Measurements from ENCODE around the gene AMHR2. TPM values are rescaled to one million over a fixed set of nuclear protein-coding genes. Genes with fewer than 3 reads are reported as not detected.
"Not testable (repeated sequence)": the region's sequence is repeated elsewhere in the genome, so short reads cannot be mapped to it uniquely, and the experiment has no call there.

AMHR2 gene
- total and polyA plus RNA-seq, 2 experiments from 2014 or later: not detected

DNA sequence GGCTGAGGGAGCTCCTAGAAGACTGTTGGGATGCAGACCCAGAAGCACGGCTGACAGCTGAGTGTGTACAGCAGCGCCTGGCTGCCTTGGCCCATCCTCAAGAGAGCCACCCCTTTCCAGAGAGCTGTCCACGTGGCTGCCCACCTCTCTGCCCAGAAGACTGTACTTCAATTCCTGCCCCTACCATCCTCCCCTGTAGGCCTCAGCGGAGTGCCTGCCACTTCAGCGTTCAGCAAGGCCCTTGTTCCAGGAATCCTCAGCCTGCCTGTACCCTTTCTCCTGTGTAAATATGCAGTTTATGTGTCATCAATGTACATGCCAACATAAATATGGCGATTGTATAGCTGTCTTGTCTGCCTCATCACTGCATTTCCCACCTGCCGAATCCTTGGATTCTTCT lies 7.5 kb downstream of the AMHR2 start:
- Histone ChIP-seq H4K20me1 (ENCODE audit: insufficient read depth) (no peaks in the 10 kb centered on the region), H3K79me2 (ENCODE audit: insufficient read depth) (no peaks in the 10 kb centered on the region), H3K4me3 (no peak overlapping the region), H3K9ac (no peak overlapping the region), H3K27me3 (replicated peaks; ENCODE audit: insufficient read depth) (no peaks in the 10 kb centered on the region), H3K9me3 (ENCODE audit: low read depth) (no peaks in the 10 kb centered on the region), H3K36me3 (ENCODE audit: low read depth) (no peaks in the 10 kb centered on the region), H3K4me2 (ENCODE audit: unreplicated experiment) (no peak overlapping the region), H3K27ac (no peak overlapping the region), H3K9me2 (ENCODE audit: insufficient read depth) (no peaks in the 10 kb centered on the region), H3F3A (ENCODE audit: insufficient read depth) (peaks cover 6% of the 10 kb centered on the region), H2AFZ (no peak overlapping the region), H3K4me1 (ENCODE audit: insufficient read depth) (peaks cover 5% of the 10 kb centered on the region)
- WGBS, 2 experiments (ENCODE audit: low coverage in 1 of 2, low lambda C conversion rate in 2 of 2, missing lambda C conversion rate in 2 of 2): 70% methylated on average over 7 of the region's 7 CpGs
- TF ChIP-seq EZH2phosphoT487 (IDR thresholded peaks at IDR 0.05; ENCODE audit: insufficient read depth, low read depth) (no peak), EZH2 (IDR thresholded peaks at IDR 0.05; ENCODE audit: insufficient read depth, poor library complexity, severe bottlenecking) (no peak)
- DNase-seq: no peak
- in situ Hi-C loops (cut with MboI): no loop called here

DNA sequence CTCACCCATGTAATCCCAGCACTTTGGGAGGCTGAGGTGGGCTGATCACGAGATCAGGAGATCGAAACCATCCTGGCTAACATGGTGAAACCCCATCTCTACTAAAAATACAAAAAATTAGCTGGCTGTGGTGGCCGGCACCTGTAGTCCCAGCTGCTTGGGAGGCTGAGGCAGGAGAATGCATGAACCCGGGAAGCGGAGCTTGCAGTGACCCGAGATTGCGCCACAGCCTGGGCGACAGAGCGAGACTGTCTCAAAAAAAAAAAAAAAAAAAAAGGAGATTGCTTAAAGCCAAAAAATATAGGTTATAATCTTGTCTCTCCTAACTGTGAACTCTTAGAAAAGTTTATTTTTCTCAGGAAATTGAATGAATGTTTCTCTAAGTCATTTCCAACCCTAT lies 11.7 kb downstream of the AMHR2 start:
- H3K4me2 ChIP-seq (ENCODE audit: unreplicated experiment); H3F3A ChIP-seq (ENCODE audit: insufficient read depth); H2AFZ ChIP-seq; H3K36me3 ChIP-seq (ENCODE audit: low read depth); DNase-seq; H4K20me1 ChIP-seq (ENCODE audit: insufficient read depth); H3K27me3 ChIP-seq (replicated peaks; ENCODE audit: insufficient read depth); H3K4me3 ChIP-seq; H3K27ac ChIP-seq; H3K9me3 ChIP-seq (ENCODE audit: low read depth); H3K4me1 ChIP-seq (ENCODE audit: insufficient read depth); H3K79me2 ChIP-seq (ENCODE audit: insufficient read depth); H3K9me2 ChIP-seq (ENCODE audit: insufficient read depth); H3K9ac ChIP-seq; in situ Hi-C loops (cut with MboI): not testable (repeated sequence)
- WGBS, 2 experiments (ENCODE audit: low coverage in 1 of 2, low lambda C conversion rate in 2 of 2, missing lambda C conversion rate in 2 of 2): 94 to 95% methylated on average over 9 of the region's 9 CpGs

DNA sequence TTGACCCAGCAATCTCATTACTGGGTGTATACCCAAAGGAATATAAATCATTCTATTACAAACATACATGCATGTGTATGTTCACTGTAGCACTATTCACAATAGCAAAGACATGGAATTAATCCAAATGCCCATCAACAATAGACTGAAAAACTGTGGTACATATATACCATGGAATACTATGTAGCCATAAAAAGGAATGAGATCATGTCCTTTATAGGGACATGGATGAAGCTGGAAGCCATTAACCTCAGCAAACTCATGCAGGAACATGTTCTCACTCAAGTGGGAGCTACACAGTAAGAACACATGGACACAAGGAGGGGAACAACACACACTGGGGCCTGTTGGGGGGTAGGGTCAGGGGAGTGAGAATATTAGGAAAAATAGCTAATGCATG lies 15.9 kb downstream of the AMHR2 start:
- peaks cover 29% of the 10 kb centered on the region for H3K79me2 ChIP-seq (ENCODE audit: insufficient read depth)
- H4K20me1 ChIP-seq (ENCODE audit: insufficient read depth); H3K9me2 ChIP-seq (ENCODE audit: insufficient read depth); H3K27me3 ChIP-seq (replicated peaks; ENCODE audit: insufficient read depth); H2AFZ ChIP-seq; H3F3A ChIP-seq (ENCODE audit: insufficient read depth); H3K9ac ChIP-seq; H3K9me3 ChIP-seq (ENCODE audit: low read depth); H3K36me3 ChIP-seq (ENCODE audit: low read depth); H3K4me2 ChIP-seq (ENCODE audit: unreplicated experiment); in situ Hi-C loops (cut with MboI); H3K27ac ChIP-seq; DNase-seq; H3K4me3 ChIP-seq: not testable (repeated sequence)
- peaks cover 13% of the 10 kb centered on the region for H3K4me1 ChIP-seq (ENCODE audit: insufficient read depth)

DNA sequence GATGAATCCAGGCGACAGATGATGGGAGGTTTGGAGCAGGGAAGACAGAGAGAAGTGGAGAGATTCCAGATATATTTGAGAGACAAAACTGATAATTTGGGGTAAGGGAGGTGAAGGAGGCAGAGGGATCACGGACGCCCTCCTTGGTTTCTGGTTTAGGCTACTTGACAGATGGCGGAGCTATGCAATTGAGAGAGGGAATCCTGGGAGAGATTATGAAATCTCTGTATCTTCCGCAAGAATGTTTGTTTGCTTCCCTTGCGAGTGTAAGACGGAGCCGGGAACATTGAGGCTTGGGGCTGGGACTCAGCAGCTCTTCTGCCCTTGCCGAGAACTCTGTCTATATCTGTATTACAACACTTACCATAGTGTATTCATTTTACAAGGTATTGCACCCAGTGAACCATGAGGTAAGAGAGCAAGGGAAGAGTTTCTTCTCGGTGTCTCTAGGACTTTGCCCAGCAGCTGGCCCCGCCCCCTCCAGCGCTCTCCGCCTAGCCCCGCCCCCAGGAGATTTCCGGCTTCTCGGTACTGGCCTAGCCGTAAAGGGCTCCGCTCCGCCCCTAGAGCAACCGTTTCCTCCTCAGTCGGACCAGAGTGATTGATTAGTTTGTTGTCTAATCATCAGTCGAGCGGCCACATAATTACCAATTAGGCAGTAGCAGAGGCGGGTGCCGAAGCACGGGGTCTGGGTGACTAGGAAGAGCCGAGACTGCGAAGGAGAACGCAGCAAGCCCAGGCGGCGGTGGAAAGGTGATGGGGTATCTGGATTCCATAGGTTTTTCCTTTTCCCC lies 17.6 kb downstream of the AMHR2 start, which contains the start of gene PRR13:
Gene PRR13, plus strand, starts transcription at position 695 of the 794 bp plus-strand sequence. CDS start 981 bp downstream, outside the sequence.
- Histone ChIP-seq H3K9me2 (ENCODE audit: insufficient read depth) (no peaks in the 10 kb centered on the region), H3K4me1 (ENCODE audit: insufficient read depth) (peaks cover 13% of the 10 kb centered on the region), H3K4me3 (peak within 1 kb of the TSS; percentile 88), H3K27ac (peak within 1 kb of the TSS; percentile 82), H4K20me1 (ENCODE audit: insufficient read depth) (no peaks in the 10 kb centered on the region), H3F3A (ENCODE audit: insufficient read depth) (peaks cover 4% of the 10 kb centered on the region; the same call in 1 of the 2 replicates), H3K9me3 (ENCODE audit: low read depth) (no peaks in the 10 kb centered on the region), H3K4me2 (ENCODE audit: unreplicated experiment) (peak within 1 kb of the TSS; percentile 86), H3K27me3 (replicated peaks; ENCODE audit: insufficient read depth) (no peaks in the 10 kb centered on the region), H2AFZ (peak within 1 kb of the TSS; percentile 92), H3K36me3 (ENCODE audit: low read depth) (peaks cover 10% of the 10 kb centered on the region; the same call in 1 of the 2 replicates), H3K79me2 (ENCODE audit: insufficient read depth) (peaks cover 43% of the 10 kb centered on the region), H3K9ac (peak within 1 kb of the TSS; percentile 89)
- TF ChIP-seq EZH2phosphoT487 (IDR thresholded peaks at IDR 0.05; ENCODE audit: insufficient read depth, low read depth) (no peak), EZH2 (IDR thresholded peaks at IDR 0.05; ENCODE audit: insufficient read depth, poor library complexity, severe bottlenecking) (no peak)
- 1% methylated on average over 31 of the region's 31 CpGs for WGBS, 2 experiments (ENCODE audit: low coverage in 1 of 2, low lambda C conversion rate in 2 of 2, missing lambda C conversion rate in 2 of 2)
- DNase-seq: peak; percentile 100
- in situ Hi-C loops (cut with MboI): no loop called here

DNA sequence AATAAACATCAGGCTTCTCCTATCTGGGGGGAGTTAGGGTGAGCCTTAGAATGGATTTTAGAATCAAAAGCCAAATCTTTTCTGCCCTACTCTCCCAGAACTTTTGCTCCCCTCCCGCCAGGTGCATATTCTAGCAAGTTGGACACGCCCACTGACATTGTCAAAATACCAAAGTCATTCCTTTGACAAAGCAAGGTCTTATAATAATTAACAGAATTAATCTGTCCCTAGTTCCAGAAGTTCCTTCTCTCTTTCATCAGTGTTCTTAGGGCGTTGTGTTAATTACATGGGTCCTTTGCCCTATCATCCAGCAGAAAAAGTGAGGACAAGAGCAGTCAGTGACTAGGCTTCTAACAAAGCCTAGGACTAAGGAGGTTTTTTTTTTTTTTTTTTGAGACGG lies 20.3 kb downstream of the AMHR2 start:
- H2AFZ ChIP-seq: no peak overlapping the region
- H3K4me3 ChIP-seq: no peak overlapping the region
- no peak for DNase-seq
- in situ Hi-C loops (cut with MboI): no loop called here
- no peak overlapping the region for H3K27ac ChIP-seq
- H3K36me3 ChIP-seq (ENCODE audit: low read depth): peaks cover 10% of the 10 kb centered on the region; the same call in 1 of the 2 replicates
- no peak overlapping the region for H3K9ac ChIP-seq
- no peaks in the 10 kb centered on the region for H4K20me1 ChIP-seq (ENCODE audit: insufficient read depth)
- H3K4me2 ChIP-seq (ENCODE audit: unreplicated experiment): peak overlapping the region; percentile 25
- H3K4me1 ChIP-seq (ENCODE audit: insufficient read depth): peaks cover 13% of the 10 kb centered on the region
- no peaks in the 10 kb centered on the region for H3K27me3 ChIP-seq (replicated peaks; ENCODE audit: insufficient read depth)
- H3K79me2 ChIP-seq (ENCODE audit: insufficient read depth): peaks cover 43% of the 10 kb centered on the region
- TF ChIP-seq EZH2phosphoT487 (IDR thresholded peaks at IDR 0.05; ENCODE audit: insufficient read depth, low read depth): no peak
- H3K9me2 ChIP-seq (ENCODE audit: insufficient read depth): no peaks in the 10 kb centered on the region
- no peaks in the 10 kb centered on the region for H3K9me3 ChIP-seq (ENCODE audit: low read depth)
- peaks cover 4% of the 10 kb centered on the region; the same call in 1 of the 2 replicates for H3F3A ChIP-seq (ENCODE audit: insufficient read depth)
- WGBS, 2 experiments (ENCODE audit: low coverage in 1 of 2, low lambda C conversion rate in 2 of 2, missing lambda C conversion rate in 2 of 2): 94 to 97% methylated on average over 3 to 4 of the region's 4 CpGs

DNA sequence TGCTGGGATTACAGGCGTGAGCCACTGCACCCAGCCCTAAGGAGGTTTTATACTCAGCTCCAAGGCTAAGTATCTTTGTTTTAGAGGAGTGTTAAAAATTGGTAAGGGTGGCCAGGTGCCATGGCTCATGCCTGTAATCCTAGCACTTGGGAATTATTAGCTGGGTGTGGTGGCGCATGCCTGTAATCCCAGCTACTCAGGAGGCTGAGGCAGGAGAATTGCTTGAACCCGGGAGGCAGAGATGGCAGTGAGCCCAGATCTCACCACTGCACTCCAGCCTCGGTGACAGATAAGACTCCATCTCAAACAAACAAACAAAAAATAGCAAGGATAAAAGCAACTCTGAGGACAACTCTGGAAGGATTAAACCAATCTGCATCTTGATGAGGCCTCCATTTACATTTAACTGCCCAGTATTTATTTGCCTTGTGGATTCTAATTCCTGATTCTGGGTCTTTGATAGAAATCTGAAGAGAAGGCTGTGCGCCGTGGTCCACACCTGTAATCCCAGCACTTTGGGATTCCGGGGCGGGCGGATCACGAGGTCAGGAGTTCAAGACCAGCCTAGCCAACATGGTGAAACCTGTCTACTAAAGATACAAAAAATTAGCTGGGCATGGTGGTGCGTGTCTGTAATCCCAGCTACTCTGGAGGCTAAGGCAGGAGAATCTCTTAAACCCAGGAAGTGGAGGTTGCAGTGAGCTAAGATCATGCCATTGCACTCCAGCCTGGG lies 21.1 kb downstream of the AMHR2 start:
- H3K9me3 ChIP-seq (ENCODE audit: low read depth); H3K9ac ChIP-seq; H3K4me2 ChIP-seq (ENCODE audit: unreplicated experiment); H3F3A ChIP-seq (ENCODE audit: insufficient read depth); H3K27ac ChIP-seq; H3K4me3 ChIP-seq; H3K36me3 ChIP-seq (ENCODE audit: low read depth); H3K9me2 ChIP-seq (ENCODE audit: insufficient read depth); H3K27me3 ChIP-seq (replicated peaks; ENCODE audit: insufficient read depth); DNase-seq; in situ Hi-C loops (cut with MboI); H4K20me1 ChIP-seq (ENCODE audit: insufficient read depth); H2AFZ ChIP-seq: not testable (repeated sequence)
- Histone ChIP-seq H3K79me2 (ENCODE audit: insufficient read depth) (peaks cover 43% of the 10 kb centered on the region), H3K4me1 (ENCODE audit: insufficient read depth) (peaks cover 13% of the 10 kb centered on the region)
- 88% methylated on average over 11 of the region's 11 CpGs for WGBS, 2 experiments (ENCODE audit: low coverage in 1 of 2, low lambda C conversion rate in 2 of 2, missing lambda C conversion rate in 2 of 2)
